ENCODE results near the gene STPG3.
"Not testable (repeated sequence)": the region's sequence is repeated elsewhere in the genome, so short reads cannot be mapped to it uniquely, and the experiment has no call there.

The STPG3 gene

GRCh38 chr9:137247135-137247915 is 3.8 kb upstream of the STPG3 start:
- DNase-seq, result no peak

- no peak for DNase-seq
These were observed 3.2 kb upstream of the STPG3 start for GRCh38 chr9:137247916-137248175.

GRCh38 chr9:137250329-137251193 is 525 bp upstream of the STPG3 start:
- DNase-seq, result no peak

- DNase-seq, result no peak
These were observed 593 bp downstream of the STPG3 start for GRCh38 chr9:137251490-137252268.

- DNase-seq, result no peak
These were observed 1.7 kb downstream of the STPG3 start for GRCh38 chr9:137252555-137253506.

- DNase-seq, result no peak
These were observed 2.9 kb downstream of the STPG3 start for GRCh38 chr9:137253717-137254623.

- DNase-seq, result peak; percentile 91 to 96
These were observed 3.8 kb downstream of the STPG3 start, which contains the start of gene NELFB for GRCh38 chr9:137254624-137255447. Gene NELFB, plus strand, starts transcription at chr9:137255327.

GRCh38 chr9:137255448-137256114 is 4.5 kb downstream of the STPG3 start:
- DNase-seq, result no peak

- DNase-seq, result no peak
These were observed 5.3 kb downstream of the STPG3 start for GRCh38 chr9:137256362-137256761.

GRCh38 chr9:137256856-137257255 is 5.8 kb downstream of the STPG3 start:
- no peak for DNase-seq

GRCh38 chr9:137262173-137262908 is 11.3 kb downstream of the STPG3 start:
- DNase-seq, result not testable (repeated sequence)

GRCh38 chr9:137262909-137263285 is 11.8 kb downstream of the STPG3 start:
- no peak for DNase-seq

- DNase-seq, result no peak
These were observed 12.4 kb downstream of the STPG3 start for GRCh38 chr9:137263506-137263905.

- no peak for DNase-seq
These were observed 13.0 kb downstream of the STPG3 start for GRCh38 chr9:137264067-137264466.

GRCh38 chr9:137265496-137266161 is 14.5 kb downstream of the STPG3 start:
- no peak for DNase-seq

- DNase-seq, result no peak
These were observed 15.1 kb downstream of the STPG3 start for GRCh38 chr9:137266162-137266527.

GRCh38 chr9:137266585-137267453 is 15.7 kb downstream of the STPG3 start:
- DNase-seq, result no peak

Measured in CD4-positive, alpha-beta T cell treated with Interferon alpha-2 for 1 hour (primary cell).